Measurements from ENCODE around the gene PRKAG2.
A peak's percentile ranks its signal among the peaks of the same experiment; 100 is the strongest.

PRKAG2 gene

GRCh38 chr7:151754142-151754590, 122.7 kb downstream of the PRKAG2 start:
- TF ChIP-seq EZH2phosphoT487 (IDR thresholded peaks at IDR 0.05; ENCODE audit: borderline replicate concordance, low read length) (no peak), CTCF (IDR thresholded peaks at IDR 0.05; ENCODE audit: low read depth, low read length, poor library complexity, severe bottlenecking) (peak; percentile 98)
- Histone ChIP-seq H3F3A (ENCODE audit: control insufficient read depth, insufficient read depth) (no peaks in the 10 kb centered on the region), H3K9me3 (ENCODE audit: control insufficient read depth, insufficient read depth, low read length) (no peaks in the 10 kb centered on the region), H4K20me1 (ENCODE audit: control insufficient read depth, insufficient read depth, low read depth, low read length) (no peaks in the 10 kb centered on the region), H3K4me3 (ENCODE audit: low read length) (no peak overlapping the region), H3K79me2 (ENCODE audit: control insufficient read depth, low read length) (no peaks in the 10 kb centered on the region), H3K4me2 (ENCODE audit: low read length) (no peak overlapping the region), H3K27me3 (ENCODE audit: control insufficient read depth, low read length) (peaks cover 5% of the 10 kb centered on the region; the same call in 1 of the 2 replicates), H3K27ac (ENCODE audit: low read depth, low read length) (no peak overlapping the region), H3K36me3 (ENCODE audit: control insufficient read depth, low read length) (no peaks in the 10 kb centered on the region), H3K9me2 (replicated peaks; ENCODE audit: control insufficient read depth, low read length) (no peaks in the 10 kb centered on the region), H3K4me1 (ENCODE audit: control insufficient read depth, low read length) (no peaks in the 10 kb centered on the region)

GRCh38 chr7:151752816-151753595, 123.9 kb downstream of the PRKAG2 start:
- Histone ChIP-seq H3K4me3 (ENCODE audit: low read length) (no peak overlapping the region), H3F3A (ENCODE audit: control insufficient read depth, insufficient read depth) (no peaks in the 10 kb centered on the region), H3K79me2 (ENCODE audit: control insufficient read depth, low read length) (no peaks in the 10 kb centered on the region), H3K9me3 (ENCODE audit: control insufficient read depth, insufficient read depth, low read length) (no peaks in the 10 kb centered on the region), H3K27ac (ENCODE audit: low read depth, low read length) (no peak overlapping the region), H3K27me3 (ENCODE audit: control insufficient read depth, low read length) (no peaks in the 10 kb centered on the region; the same call in 1 of the 2 replicates), H3K4me2 (ENCODE audit: low read length) (no peak overlapping the region), H3K4me1 (ENCODE audit: control insufficient read depth, low read length) (no peaks in the 10 kb centered on the region), H4K20me1 (ENCODE audit: control insufficient read depth, insufficient read depth, low read depth, low read length) (no peaks in the 10 kb centered on the region), H3K36me3 (ENCODE audit: control insufficient read depth, low read length) (no peaks in the 10 kb centered on the region), H3K9me2 (replicated peaks; ENCODE audit: control insufficient read depth, low read length) (no peaks in the 10 kb centered on the region)
- no peak for TF ChIP-seq EZH2phosphoT487 (IDR thresholded peaks at IDR 0.05; ENCODE audit: borderline replicate concordance, low read length)
- no peak for TF ChIP-seq CTCF (IDR thresholded peaks at IDR 0.05; ENCODE audit: low read depth, low read length, poor library complexity, severe bottlenecking)

GRCh38 chr7:151752037-151752436, 124.9 kb downstream of the PRKAG2 start:
- Histone ChIP-seq H3K79me2 (ENCODE audit: control insufficient read depth, low read length) (no peaks in the 10 kb centered on the region), H3K4me3 (ENCODE audit: low read length) (no peak overlapping the region), H3K4me2 (ENCODE audit: low read length) (no peak overlapping the region), H3F3A (ENCODE audit: control insufficient read depth, insufficient read depth) (no peaks in the 10 kb centered on the region), H4K20me1 (ENCODE audit: control insufficient read depth, insufficient read depth, low read depth, low read length) (no peaks in the 10 kb centered on the region), H3K27me3 (ENCODE audit: control insufficient read depth, low read length) (no peaks in the 10 kb centered on the region; the same call in 1 of the 2 replicates), H3K27ac (ENCODE audit: low read depth, low read length) (no peak overlapping the region), H3K36me3 (ENCODE audit: control insufficient read depth, low read length) (no peaks in the 10 kb centered on the region), H3K9me2 (replicated peaks; ENCODE audit: control insufficient read depth, low read length) (no peaks in the 10 kb centered on the region), H3K4me1 (ENCODE audit: control insufficient read depth, low read length) (no peaks in the 10 kb centered on the region), H3K9me3 (ENCODE audit: control insufficient read depth, insufficient read depth, low read length) (no peaks in the 10 kb centered on the region)
- TF ChIP-seq EZH2phosphoT487 (IDR thresholded peaks at IDR 0.05; ENCODE audit: borderline replicate concordance, low read length) (no peak), CTCF (IDR thresholded peaks at IDR 0.05; ENCODE audit: low read depth, low read length, poor library complexity, severe bottlenecking) (no peak)

Measured in DOHH2 (cell line).